Breast epithelium (tissue), 3 donors: ENCODE measurements around the gene GALNT6.

Source experiments
- POLR2AphosphoS5 ChIP-seq, 3 donors: sonication (generic); formaldehyde crosslinking; IDR thresholded peaks; one replicate each; pipeline ENCODE4 v1.6.1; 2017; ENCODE audit warnings: antibody characterized with exemption in 3 of 3
- TF ChIP-seq, protein P1 (sequence below), 3 donors: fragments of 450-650 bp; IDR thresholded peaks; one replicate each; pipeline ENCODE4 v1.5.1; 2016 to 2017; ENCODE audit warnings: antibody characterized with exemption in 3 of 3, mild to moderate bottlenecking in 3 of 3, moderate library complexity in 3 of 3

DNA sequence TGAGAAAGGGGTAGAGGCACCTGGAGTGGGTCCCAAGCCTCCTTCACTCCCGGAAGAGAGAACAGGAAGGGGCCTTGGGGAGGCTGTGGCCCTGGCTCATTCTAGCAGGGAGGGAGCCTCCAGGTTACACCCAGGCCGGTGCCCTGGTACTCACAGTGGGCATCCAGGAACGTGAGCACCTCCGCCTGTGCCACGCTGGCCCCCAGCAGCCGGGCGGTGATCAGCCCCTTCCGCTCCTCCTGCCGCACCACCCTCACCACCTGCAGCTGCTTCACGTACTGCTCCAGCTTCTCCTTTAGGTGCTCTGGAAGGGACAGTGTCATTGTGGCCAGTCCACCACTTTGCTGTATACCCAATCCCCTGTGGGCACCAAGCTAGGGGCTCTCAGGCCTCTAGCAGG lies 25.9 kb downstream of the GALNT6 start:
- TF ChIP-seq, protein P1, sequence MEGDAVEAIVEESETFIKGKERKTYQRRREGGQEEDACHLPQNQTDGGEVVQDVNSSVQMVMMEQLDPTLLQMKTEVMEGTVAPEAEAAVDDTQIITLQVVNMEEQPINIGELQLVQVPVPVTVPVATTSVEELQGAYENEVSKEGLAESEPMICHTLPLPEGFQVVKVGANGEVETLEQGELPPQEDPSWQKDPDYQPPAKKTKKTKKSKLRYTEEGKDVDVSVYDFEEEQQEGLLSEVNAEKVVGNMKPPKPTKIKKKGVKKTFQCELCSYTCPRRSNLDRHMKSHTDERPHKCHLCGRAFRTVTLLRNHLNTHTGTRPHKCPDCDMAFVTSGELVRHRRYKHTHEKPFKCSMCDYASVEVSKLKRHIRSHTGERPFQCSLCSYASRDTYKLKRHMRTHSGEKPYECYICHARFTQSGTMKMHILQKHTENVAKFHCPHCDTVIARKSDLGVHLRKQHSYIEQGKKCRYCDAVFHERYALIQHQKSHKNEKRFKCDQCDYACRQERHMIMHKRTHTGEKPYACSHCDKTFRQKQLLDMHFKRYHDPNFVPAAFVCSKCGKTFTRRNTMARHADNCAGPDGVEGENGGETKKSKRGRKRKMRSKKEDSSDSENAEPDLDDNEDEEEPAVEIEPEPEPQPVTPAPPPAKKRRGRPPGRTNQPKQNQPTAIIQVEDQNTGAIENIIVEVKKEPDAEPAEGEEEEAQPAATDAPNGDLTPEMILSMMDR (IDR thresholded peaks at IDR 0.05), result no peak
- TF ChIP-seq POLR2AphosphoS5 (IDR thresholded peaks at IDR 0.05), result no peak
